ENCODE results near the gene RFPL3.

GRCh38 chr22:32308934-32309333 is 48.7 kb upstream of the RFPL3 start:
- TF ChIP-seq CTCF (IDR thresholded peaks at IDR 0.05) (no peak), POLR2AphosphoS5 (IDR thresholded peaks at IDR 0.05; ENCODE audit: insufficient read depth in 1 of 2, low read depth in 1 of 2) (no peak)
